Common myeloid progenitor, CD34-positive (primary cell): ENCODE measurements around the gene EMP3.
"Not testable (repeated sequence)": the region's sequence is repeated elsewhere in the genome, so short reads cannot be mapped to it uniquely, and the experiment has no call there.

Experiments used
- CTCF ChIA-PET: fragments of 350-600 bp; sonication (Branson Sonifier 250); formaldehyde crosslinking; loops from one replicate; lab custom pipeline; 2021; ENCODE audit warnings: antibody characterized with exemption; lab: Charles Lee
- POLR2A ChIA-PET: fragments of 350-600 bp; sonication (Branson Sonifier 250); formaldehyde crosslinking; loops from one replicate; lab custom pipeline; 2021; ENCODE audit warnings: antibody characterized with exemption; lab: Charles Lee
- DNase-seq, 3 donors: peaks; one replicate each; pipeline versions ENCODE4 v3.0.0 to v3.0.0-alpha.2; 2013
- H3K27ac ChIP-seq, 2 experiments: 1 replicate in 1 of 2; 2 replicates in 1 of 2; pipeline ENCODE4 v1.7.0; 2013; ENCODE audit warnings: inconsistent platforms in 2 of 2, low read length in 2 of 2, mild to moderate bottlenecking in 2 of 2, low read depth in 1 of 2, moderate library complexity in 1 of 2; ENCODE audit not compliant: severe bottlenecking in 2 of 2, insufficient read depth in 1 of 2, poor library complexity in 1 of 2
- H3K27me3 ChIP-seq, 5 experiments: replicated peaks in 2 of 5; 1 replicate in 3 of 5; 2 replicates in 2 of 5; pipeline versions ENCODE4 v1.6.1 to v1.7.0; 2013; ENCODE audit warnings: low read length in 4 of 5, mild to moderate bottlenecking in 2 of 5, moderate library complexity in 2 of 5, inconsistent platforms in 1 of 5; ENCODE audit not compliant: insufficient read depth in 5 of 5, control insufficient read depth in 4 of 5
- H3K36me3 ChIP-seq, 4 experiments: 1 replicate in 2 of 4; 2 replicates in 2 of 4; pipeline versions ENCODE4 v1.6.1 to v1.7.0; 2013; ENCODE audit warnings: low read length in 3 of 4, control low read depth in 1 of 4, mild to moderate bottlenecking in 1 of 4; ENCODE audit not compliant: control insufficient read depth in 4 of 4, insufficient read depth in 4 of 4
- H3K4me1 ChIP-seq, 4 experiments: 1 replicate in 3 of 4; 2 replicates in 1 of 4; pipeline versions ENCODE4 v1.6.1 to v1.7.1; 2013; ENCODE audit warnings: low read length in 3 of 4, mild to moderate bottlenecking in 3 of 4, control low read depth in 1 of 4, inconsistent platforms in 1 of 4, moderate library complexity in 1 of 4; ENCODE audit not compliant: control insufficient read depth in 4 of 4, insufficient read depth in 4 of 4; ENCODE audit errors: control extremely low read depth in 1 of 4
- H3K4me3 ChIP-seq, 7 experiments: 1 replicate in 4 of 7; 2 replicates in 3 of 7; pipeline versions ENCODE4 v1.5.1 to v1.7.0; 2013; ENCODE audit warnings: mild to moderate bottlenecking in 7 of 7, low read length in 6 of 7, moderate library complexity in 6 of 7, inconsistent platforms in 2 of 7, low read depth in 2 of 7, control low read depth in 1 of 7; ENCODE audit not compliant: insufficient read depth in 4 of 7, control insufficient read depth in 1 of 7; ENCODE audit errors: extremely low read depth in 1 of 7
- H3K9me3 ChIP-seq, 5 experiments: 1 replicate in 4 of 5; 2 replicates in 1 of 5; pipeline versions ENCODE4 v1.6.1 to v1.7.1; 2013; ENCODE audit warnings: low read length in 4 of 5, mild to moderate bottlenecking in 2 of 5, inconsistent platforms in 1 of 5, low read depth in 1 of 5, moderate library complexity in 1 of 5; ENCODE audit not compliant: control insufficient read depth in 4 of 5, insufficient read depth in 2 of 5; ENCODE audit errors: control extremely low read depth in 1 of 5
- WGBS: methylation state at CpG from one replicate; pipeline ENCODE4 v1.1.5; 2013; ENCODE audit not compliant: insufficient coverage; 5-methylcytosine and 5-hydroxymethylcytosine counted together

The EMP3 gene

GRCh38 chr19:48367855-48368254, 42.5 kb downstream of the EMP3 start:
- Histone ChIP-seq H3K27me3 (no peaks in the 10 kb centered on the region), H3K9me3 (no peaks in the 10 kb centered on the region), H3K4me1 (peaks cover 0 to 16% (median 13%) of the 10 kb centered on the region in 4 experiments), H3K4me3 (no peak overlapping the region), H3K27ac (no peak overlapping the region), H3K36me3 (no peaks in the 10 kb centered on the region)
- POLR2A ChIA-PET = no interaction called here
- WGBS = 97% methylated on average over 2 of the region's 5 CpGs
- CTCF ChIA-PET = no interaction called here
- no peak for DNase-seq

GRCh38 chr19:48368936-48369335, 43.6 kb downstream of the EMP3 start:
- POLR2A ChIA-PET = no interaction called here
- Histone ChIP-seq H3K4me3 (no peak overlapping the region), H3K4me1 (peaks cover 0 to 8% (median 7%) of the 10 kb centered on the region in 4 experiments), H3K9me3 (no peaks in the 10 kb centered on the region), H3K27me3 (no peaks in the 10 kb centered on the region), H3K36me3 (no peaks in the 10 kb centered on the region), H3K27ac (no peak overlapping the region)
- CTCF ChIA-PET = no interaction called here
- WGBS = 98% methylated on average over 6 of the region's 14 CpGs
- DNase-seq = no peak

- Histone ChIP-seq H3K4me3 (no peak overlapping the region), H3K4me1 (no peaks in the 10 kb centered on the region), H3K27me3 (no peaks in the 10 kb centered on the region), H3K9me3 (no peaks in the 10 kb centered on the region), H3K27ac (no peak overlapping the region), H3K36me3 (no peaks in the 10 kb centered on the region)
- no peak for DNase-seq
- WGBS = 100% methylated on average over 4 of the region's 4 CpGs
- CTCF ChIA-PET = interaction anchor here (1.9 kb wide), 1 partner anchor 20 kb away, joined by 7 read pairs; the partner anchor contains the start of gene KDELR1
- POLR2A ChIA-PET = no interaction called here
These were observed 45.6 kb downstream of the EMP3 start for GRCh38 chr19:48370955-48371354.

- Histone ChIP-seq H3K4me1 (no peaks in the 10 kb centered on the region), H3K27ac (no peak overlapping the region), H3K36me3 (no peaks in the 10 kb centered on the region), H3K9me3 (no peaks in the 10 kb centered on the region), H3K27me3 (no peaks in the 10 kb centered on the region), H3K4me3 (no peak overlapping the region)
- CTCF ChIA-PET = interaction anchor here (1.9 kb wide), 1 partner anchor 20 kb away, joined by 7 read pairs; the partner anchor contains the start of gene KDELR1
- POLR2A ChIA-PET = no interaction called here
- DNase-seq = no peak
- 89% methylated on average over 5 of the region's 7 CpGs for WGBS
These were observed 46.0 kb downstream of the EMP3 start for GRCh38 chr19:48371367-48371766.

GRCh38 chr19:48371771-48372170, 46.4 kb downstream of the EMP3 start:
- H3K27ac ChIP-seq, H3K36me3 ChIP-seq, DNase-seq, H3K9me3 ChIP-seq, H3K4me3 ChIP-seq, H3K27me3 ChIP-seq, H3K4me1 ChIP-seq, POLR2A ChIA-PET: not testable (repeated sequence)
- CTCF ChIA-PET = interaction anchor here (1.9 kb wide), 1 partner anchor 19 kb away, joined by 7 read pairs; the partner anchor contains the start of gene KDELR1
- 100% methylated on average over 5 of the region's 5 CpGs for whole genome bisulfite sequencing

- no peak overlapping the region for H3K4me3 ChIP-seq
- ChIA-PET CTCF (interaction anchor here (1.1 kb wide), 1 partner anchor 14 kb away, joined by 4 read pairs; no protein-coding TSS in a partner anchor), POLR2A (no interaction called here)
- no peak for DNase-seq
- no peaks in the 10 kb centered on the region for H3K4me1 ChIP-seq
- no peak overlapping the region for H3K27ac ChIP-seq
- WGBS = 93% methylated on average over 3 of the region's 4 CpGs
- no peaks in the 10 kb centered on the region for H3K27me3 ChIP-seq
- H3K9me3 ChIP-seq = no peaks in the 10 kb centered on the region
- no peaks in the 10 kb centered on the region for H3K36me3 ChIP-seq
These were observed 47.6 kb downstream of the EMP3 start for GRCh38 chr19:48372904-48373303.

GRCh38 chr19:48373567-48373966, 48.2 kb downstream of the EMP3 start:
- ChIA-PET POLR2A (no interaction called here), CTCF (interaction anchor here (0.8 to 1.1 kb wide), 2 partner anchors 9 to 15 kb away, joined by 4 read pairs; partner anchors contain the start of gene SYNGR4)
- DNase-seq = no peak

More at GRCh38 chr19:48373567-48373966, 48.2 kb downstream of the EMP3 start:
- H3K4me1 ChIP-seq = no peaks in the 10 kb centered on the region
- H3K9me3 ChIP-seq = no peaks in the 10 kb centered on the region
- no peaks in the 10 kb centered on the region for H3K27me3 ChIP-seq
- H3K4me3 ChIP-seq = no peak overlapping the region
- no peaks in the 10 kb centered on the region for H3K36me3 ChIP-seq
- H3K27ac ChIP-seq = no peak overlapping the region
- 89% methylated on average over 10 of the region's 11 CpGs for WGBS
